ENCODE results near the gene TUT4.

The TUT4 gene

DNA sequence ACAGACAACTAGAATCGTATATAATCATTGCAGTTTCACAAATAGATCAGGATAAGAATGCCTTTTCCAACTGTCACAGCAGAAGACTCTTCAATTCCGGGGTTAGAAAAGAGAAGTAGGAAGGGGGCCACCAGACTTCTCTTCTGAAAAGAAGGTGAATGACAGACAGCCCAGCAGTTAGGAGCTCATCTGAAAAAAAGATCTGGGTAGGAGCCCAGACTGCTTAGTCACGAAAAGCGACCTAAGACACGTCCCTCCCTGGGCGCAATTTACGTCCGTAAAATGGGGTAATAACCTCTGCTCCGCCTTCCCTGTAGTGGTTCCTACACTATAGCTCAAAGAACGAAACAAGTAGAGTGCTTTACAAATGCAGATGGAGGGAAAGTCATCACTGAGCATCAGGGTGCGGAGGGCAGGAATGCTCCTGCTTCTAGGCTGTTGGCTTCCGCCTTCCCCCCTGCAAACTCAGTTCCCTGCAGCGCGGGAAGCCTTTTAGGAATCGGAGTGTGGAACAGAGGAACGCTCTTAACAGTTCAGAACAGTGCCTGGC is 149.3 kb downstream of the TUT4 start:
- no peak for DNase-seq

DNA sequence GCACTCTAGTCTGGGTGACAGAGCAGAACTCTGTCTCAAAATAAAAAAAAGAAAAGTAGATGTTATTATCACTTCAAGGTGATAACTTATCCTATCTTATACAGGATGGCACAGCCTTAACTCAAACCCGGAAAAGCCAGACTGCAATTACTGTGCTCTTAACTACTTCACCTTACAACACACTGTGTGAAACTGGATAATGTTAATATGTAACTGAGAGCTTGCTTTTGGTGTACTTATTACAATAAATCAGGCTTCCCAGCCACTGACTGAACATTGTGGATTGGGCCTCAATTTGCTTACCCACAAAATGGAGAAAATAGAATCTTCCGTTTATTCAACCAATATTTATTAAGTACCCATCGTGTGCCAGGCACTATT is 150.0 kb downstream of the TUT4 start:
- no peak for DNase-seq

DNA sequence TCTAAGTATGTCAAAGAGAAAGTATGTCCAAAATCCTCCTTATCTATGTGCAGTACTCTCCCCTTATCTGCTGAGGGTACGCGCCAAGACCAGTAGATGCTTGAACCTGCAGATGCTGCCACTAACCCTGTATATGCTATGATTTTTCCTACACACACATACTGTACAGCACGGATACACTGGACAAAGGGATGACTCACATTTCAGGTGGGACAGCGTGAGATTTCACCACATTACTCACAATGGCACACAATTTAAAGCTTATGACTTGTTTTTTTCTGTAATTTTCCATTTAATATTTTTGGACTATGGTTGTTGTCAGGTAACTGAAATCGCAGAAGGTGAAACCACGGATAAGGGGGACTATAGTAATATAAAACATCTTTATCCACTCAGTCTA is 152.8 kb downstream of the TUT4 start:
- no peak for DNase-seq

DNA sequence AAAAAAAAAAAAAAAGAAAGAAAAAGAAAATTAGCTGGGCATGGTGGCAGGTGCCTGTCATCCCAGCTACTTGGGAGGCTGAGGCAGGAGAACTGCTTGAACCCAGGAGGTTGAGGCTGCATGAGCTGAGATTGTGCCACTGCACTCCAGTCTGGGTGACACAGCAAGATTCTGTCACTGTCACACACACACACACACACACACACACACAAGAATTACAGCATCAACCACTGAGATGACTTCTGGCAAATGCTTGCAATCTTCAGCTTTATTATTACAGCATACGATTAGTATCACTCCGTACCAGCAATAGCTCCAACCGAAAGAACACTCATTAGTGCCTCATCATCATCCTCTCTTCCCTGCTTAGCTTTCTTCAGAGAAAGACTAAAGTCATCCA is 153.3 kb downstream of the TUT4 start:
- DNase-seq: no peak

DNA sequence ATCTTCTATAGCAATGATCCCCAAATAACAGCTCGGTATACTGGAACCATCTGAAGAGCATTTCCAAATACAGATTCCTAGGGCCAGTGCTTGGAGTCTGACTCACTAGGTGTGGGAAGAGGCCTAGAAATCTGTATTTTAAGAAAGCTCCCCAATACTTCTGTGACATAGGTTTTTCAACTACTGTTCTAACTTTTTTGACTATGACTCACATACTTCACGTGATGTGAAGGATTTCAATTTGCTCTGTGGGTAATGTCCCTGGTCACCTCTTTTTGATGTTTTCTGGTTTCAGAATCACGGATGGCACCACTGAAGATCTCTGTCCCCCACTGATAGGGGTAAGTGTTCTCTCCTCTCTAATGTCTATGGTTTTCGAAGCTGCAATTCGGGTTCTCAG is 159.7 kb downstream of the TUT4 start:
- no peak for DNase-seq

DNA sequence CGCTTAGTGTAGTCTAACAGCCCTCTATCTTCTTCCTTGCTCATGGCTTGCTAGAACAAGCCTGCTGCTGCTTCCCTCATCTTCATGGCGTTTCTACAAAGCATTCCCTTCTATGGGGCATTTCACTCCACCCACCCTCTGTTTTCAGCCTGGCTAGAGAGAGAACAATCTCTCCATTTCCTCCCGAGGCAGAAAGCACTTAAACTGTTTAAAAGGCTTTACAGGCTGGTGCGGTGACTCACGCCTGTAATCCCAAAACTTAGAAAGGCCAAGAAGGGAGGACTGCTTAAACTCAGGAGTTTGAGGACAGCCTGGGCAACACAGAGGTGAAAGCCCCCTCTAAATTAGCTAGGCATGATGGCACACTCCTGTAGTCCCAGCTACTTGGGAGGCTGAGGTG is 166.4 kb downstream of the TUT4 start:
- DNase-seq: no peak

DNA sequence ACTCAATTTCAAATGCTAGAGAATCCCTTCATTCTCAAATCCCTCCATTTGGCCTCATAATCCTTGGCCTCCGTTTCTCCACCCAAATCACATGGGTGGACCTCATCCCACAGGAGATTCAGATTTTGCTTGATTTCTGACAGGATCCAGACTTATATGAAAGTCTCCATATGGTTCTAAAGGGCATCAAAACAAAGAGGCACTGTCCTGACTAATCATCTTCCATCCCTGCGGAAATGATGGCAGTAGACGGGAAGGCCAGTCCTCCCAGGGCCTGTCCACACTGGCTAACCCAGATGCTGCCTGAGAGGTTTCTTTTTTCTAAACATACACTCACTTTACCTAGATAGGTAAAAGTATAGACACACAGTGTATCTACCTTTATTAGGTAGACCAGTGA is 167.5 kb downstream of the TUT4 start:
- no peak for DNase-seq
